PFSK-1 (cell line): ENCODE measurements around the gene STXBP1.

Experiments used
- FOXP2 ChIP-seq: optimal IDR thresholded peaks from 2 replicates; pipeline ENCODE3; 2011; ENCODE audit warnings: borderline replicate concordance, control low read depth, inconsistent platforms; ENCODE audit not compliant: insufficient read depth; ENCODE audit errors: extremely low read length, extremely low read depth
- POLR2AphosphoS5 ChIP-seq: IDR thresholded peaks from 2 replicates; pipeline ENCODE4 v1.6.1; 2012; ENCODE audit warnings: low read depth, mild to moderate bottlenecking, control low read depth, low read length, moderate library complexity
- REST ChIP-seq, 2 experiments: IDR thresholded peaks; 2 replicates each; pipeline versions ENCODE4 v1.6.1 to v1.8.0; 2011 to 2012; ENCODE audit warnings: low read depth in 2 of 2, low read length in 2 of 2, control low read depth in 1 of 2, inconsistent platforms in 1 of 2, mild to moderate bottlenecking in 1 of 2, moderate library complexity in 1 of 2; ENCODE audit not compliant: insufficient read depth in 1 of 2
- SIN3A ChIP-seq: IDR thresholded peaks from 2 replicates; pipeline ENCODE4 v1.6.1; 2012; ENCODE audit warnings: mild to moderate bottlenecking, low read length, moderate library complexity, borderline replicate concordance; ENCODE audit not compliant: insufficient read depth
- TAF1 ChIP-seq: IDR thresholded peaks from 2 replicates; pipeline ENCODE4 v1.6.1; 2012; ENCODE audit warnings: low read length, control low read depth, borderline replicate concordance; ENCODE audit not compliant: insufficient read depth

Gene STXBP1

GRCh38 chr9:127662617-127663016 lies 50.5 kb downstream of the STXBP1 start:
- TF ChIP-seq SIN3A, result no peak
- TF ChIP-seq TAF1, result no peak
- no peak for TF ChIP-seq POLR2AphosphoS5
- no peak for TF ChIP-seq REST (IDR thresholded peaks at IDR 0.05; ENCODE audit: insufficient read depth in 1 of 2, low read depth in 2 of 2, low read length in 2 of 2)
- no peak for TF ChIP-seq FOXP2

GRCh38 chr9:127664324-127664677 lies 52.2 kb downstream of the STXBP1 start:
- TF ChIP-seq SIN3A (no peak), POLR2AphosphoS5 (no peak), REST (IDR thresholded peaks at IDR 0.05; ENCODE audit: insufficient read depth in 1 of 2, low read depth in 2 of 2, low read length in 2 of 2) (no peak), TAF1 (no peak), FOXP2 (no peak)

DNA sequence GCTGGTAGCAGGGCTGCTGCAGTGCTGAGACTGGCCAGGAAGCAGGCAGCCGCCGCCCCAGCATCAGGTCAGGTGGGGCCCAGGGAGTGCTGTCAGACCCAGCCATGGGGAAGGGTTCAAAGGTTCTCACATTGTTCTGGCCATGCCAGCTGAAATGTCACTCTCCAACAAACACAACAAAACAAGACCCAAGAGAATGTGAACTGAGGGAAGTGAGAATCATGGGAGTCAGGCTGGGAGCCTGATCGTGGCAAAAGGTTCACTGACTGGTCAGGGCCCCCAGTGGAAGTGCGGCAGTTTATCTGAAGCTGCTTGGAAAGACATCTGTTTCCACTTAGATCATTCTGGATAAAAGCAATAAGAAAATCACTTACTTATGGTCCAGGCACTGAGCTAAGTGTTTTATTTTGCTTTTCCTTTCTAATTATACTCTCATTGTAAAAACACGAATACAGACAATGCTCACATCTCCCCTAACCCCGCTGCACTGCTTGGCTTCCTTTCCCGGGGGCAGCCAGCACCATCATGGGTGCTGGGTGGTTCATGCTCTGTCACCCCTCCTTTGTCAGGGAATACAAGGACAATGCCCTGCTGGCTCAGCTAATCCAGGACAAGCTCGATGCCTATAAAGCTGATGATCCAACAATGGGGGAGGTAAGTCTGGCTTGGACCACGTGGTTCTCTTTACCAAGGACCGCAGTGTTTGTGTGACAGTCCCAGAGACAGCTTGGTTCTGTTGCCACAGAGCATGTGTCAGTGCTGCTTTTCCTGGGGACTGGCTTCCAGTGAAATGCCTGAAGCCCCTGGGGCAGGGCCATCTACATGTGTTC lies 52.8 kb downstream of the STXBP1 start:
- TF ChIP-seq TAF1, result no peak
- TF ChIP-seq SIN3A, result no peak
- no peak for TF ChIP-seq REST (IDR thresholded peaks at IDR 0.05; ENCODE audit: insufficient read depth in 1 of 2, low read depth in 2 of 2, low read length in 2 of 2)
- TF ChIP-seq POLR2AphosphoS5, result no peak
- TF ChIP-seq FOXP2, result no peak

GRCh38 chr9:127667127-127667844 lies 55.2 kb downstream of the STXBP1 start:
- no peak for TF ChIP-seq SIN3A
- TF ChIP-seq TAF1, result no peak
- TF ChIP-seq REST (IDR thresholded peaks at IDR 0.05; ENCODE audit: insufficient read depth in 1 of 2, low read depth in 2 of 2, low read length in 2 of 2), result no peak
- no peak for TF ChIP-seq FOXP2
- no peak for TF ChIP-seq POLR2AphosphoS5
